Liver (tissue), 3 donors: ENCODE results near the gene FBLIM1.

ENCODE experiments used
- JUND ChIP-seq, 2 donors: IDR thresholded peaks; 2 replicates each; pipeline ENCODE4 v1.6.1; 2016; ENCODE audit warnings: antibody characterized with exemption in 2 of 2
- SP1 ChIP-seq: IDR thresholded peaks from 2 replicates; pipeline ENCODE4 v1.6.1; 2018; ENCODE audit warnings: antibody characterized with exemption, mild to moderate bottlenecking
- TAF1 ChIP-seq: conservative IDR thresholded peaks from 2 replicates; pipeline ENCODE4 v1.6.1; 2016; ENCODE audit warnings: antibody characterized with exemption, mild to moderate bottlenecking
- YY1 ChIP-seq: IDR thresholded peaks from 2 replicates; pipeline ENCODE4 v1.6.1; 2016; ENCODE audit warnings: antibody characterized with exemption, mild to moderate bottlenecking
- TF ChIP-seq, protein P1 (sequence below): fragments of 150-350 bp; IDR thresholded peaks from 2 replicates; pipeline ENCODE4 v1.5.1; 2017; ENCODE audit warnings: improper control_type of control experiment, low read depth, low read length; ENCODE audit not compliant: missing input control
- TF ChIP-seq, protein P2 (sequence below): IDR thresholded peaks from 2 replicates; pipeline ENCODE4 v1.6.1; 2016; ENCODE audit warnings: antibody characterized with exemption, mild to moderate bottlenecking
- TF ChIP-seq, protein P3 (sequence below): IDR thresholded peaks from 2 replicates; pipeline ENCODE4 v1.6.1; 2016; ENCODE audit warnings: antibody characterized with exemption
- donor health status: healthy.
- donor health status: healthy.

DNA sequence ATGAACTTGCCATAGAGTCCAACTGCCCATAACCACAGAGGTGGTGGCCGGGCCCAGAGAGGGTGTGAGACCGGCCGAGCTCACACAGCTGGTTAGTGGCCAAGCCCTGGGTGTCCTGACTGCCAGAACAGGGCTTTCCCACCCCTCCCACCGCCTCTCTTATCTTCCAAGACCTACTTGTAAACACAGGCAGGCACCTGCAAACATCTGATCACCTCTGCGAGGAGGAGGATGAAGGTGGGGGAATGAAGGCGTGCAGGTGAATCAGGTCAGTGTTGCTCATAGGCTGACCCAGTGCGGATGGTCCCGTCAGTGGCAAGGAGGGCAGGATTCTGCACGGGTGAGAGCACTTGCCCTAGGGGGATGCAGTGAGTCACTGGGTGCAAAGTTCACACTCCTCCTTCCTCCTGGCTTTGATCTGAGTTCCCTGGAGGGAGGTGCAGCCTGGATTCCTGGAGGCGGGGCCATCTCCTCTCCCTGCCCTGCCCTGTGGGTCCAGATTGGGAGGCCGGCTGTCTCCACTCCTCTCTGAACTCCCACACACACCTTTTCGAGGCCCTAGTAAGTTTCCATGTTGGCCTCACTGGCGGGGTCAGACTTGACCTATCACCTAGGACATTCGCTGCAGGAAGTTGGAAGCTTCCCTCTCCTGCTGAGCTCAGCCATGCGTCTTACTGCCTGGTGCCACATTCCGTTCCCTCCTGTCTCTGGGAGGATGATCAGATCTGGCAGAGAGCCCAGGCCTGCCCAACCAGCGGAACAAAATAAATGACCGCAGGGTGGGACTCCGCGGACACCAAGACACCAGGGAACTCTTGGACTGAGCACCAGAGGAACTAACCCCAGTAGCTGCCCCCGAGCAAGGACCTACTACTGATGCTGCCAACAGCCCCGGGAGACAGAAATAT, 41.6 kb downstream of the FBLIM1 start:
- TF ChIP-seq TAF1 (no peak), YY1 (no peak), JUND (IDR thresholded peaks at IDR 0.05) (peak; percentile 93 to 96), SP1 (peak; percentile 78)
- TF ChIP-seq, protein P1, sequence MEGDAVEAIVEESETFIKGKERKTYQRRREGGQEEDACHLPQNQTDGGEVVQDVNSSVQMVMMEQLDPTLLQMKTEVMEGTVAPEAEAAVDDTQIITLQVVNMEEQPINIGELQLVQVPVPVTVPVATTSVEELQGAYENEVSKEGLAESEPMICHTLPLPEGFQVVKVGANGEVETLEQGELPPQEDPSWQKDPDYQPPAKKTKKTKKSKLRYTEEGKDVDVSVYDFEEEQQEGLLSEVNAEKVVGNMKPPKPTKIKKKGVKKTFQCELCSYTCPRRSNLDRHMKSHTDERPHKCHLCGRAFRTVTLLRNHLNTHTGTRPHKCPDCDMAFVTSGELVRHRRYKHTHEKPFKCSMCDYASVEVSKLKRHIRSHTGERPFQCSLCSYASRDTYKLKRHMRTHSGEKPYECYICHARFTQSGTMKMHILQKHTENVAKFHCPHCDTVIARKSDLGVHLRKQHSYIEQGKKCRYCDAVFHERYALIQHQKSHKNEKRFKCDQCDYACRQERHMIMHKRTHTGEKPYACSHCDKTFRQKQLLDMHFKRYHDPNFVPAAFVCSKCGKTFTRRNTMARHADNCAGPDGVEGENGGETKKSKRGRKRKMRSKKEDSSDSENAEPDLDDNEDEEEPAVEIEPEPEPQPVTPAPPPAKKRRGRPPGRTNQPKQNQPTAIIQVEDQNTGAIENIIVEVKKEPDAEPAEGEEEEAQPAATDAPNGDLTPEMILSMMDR: no peak
- TF ChIP-seq, protein P2, sequence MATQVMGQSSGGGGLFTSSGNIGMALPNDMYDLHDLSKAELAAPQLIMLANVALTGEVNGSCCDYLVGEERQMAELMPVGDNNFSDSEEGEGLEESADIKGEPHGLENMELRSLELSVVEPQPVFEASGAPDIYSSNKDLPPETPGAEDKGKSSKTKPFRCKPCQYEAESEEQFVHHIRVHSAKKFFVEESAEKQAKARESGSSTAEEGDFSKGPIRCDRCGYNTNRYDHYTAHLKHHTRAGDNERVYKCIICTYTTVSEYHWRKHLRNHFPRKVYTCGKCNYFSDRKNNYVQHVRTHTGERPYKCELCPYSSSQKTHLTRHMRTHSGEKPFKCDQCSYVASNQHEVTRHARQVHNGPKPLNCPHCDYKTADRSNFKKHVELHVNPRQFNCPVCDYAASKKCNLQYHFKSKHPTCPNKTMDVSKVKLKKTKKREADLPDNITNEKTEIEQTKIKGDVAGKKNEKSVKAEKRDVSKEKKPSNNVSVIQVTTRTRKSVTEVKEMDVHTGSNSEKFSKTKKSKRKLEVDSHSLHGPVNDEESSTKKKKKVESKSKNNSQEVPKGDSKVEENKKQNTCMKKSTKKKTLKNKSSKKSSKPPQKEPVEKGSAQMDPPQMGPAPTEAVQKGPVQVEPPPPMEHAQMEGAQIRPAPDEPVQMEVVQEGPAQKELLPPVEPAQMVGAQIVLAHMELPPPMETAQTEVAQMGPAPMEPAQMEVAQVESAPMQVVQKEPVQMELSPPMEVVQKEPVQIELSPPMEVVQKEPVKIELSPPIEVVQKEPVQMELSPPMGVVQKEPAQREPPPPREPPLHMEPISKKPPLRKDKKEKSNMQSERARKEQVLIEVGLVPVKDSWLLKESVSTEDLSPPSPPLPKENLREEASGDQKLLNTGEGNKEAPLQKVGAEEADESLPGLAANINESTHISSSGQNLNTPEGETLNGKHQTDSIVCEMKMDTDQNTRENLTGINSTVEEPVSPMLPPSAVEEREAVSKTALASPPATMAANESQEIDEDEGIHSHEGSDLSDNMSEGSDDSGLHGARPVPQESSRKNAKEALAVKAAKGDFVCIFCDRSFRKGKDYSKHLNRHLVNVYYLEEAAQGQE: no peak
- TF ChIP-seq, protein P3, sequence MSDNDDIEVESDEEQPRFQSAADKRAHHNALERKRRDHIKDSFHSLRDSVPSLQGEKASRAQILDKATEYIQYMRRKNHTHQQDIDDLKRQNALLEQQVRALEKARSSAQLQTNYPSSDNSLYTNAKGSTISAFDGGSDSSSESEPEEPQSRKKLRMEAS: no peak
